ENCODE results near the gene CCDC91. TPM values are rescaled to one million over a fixed set of nuclear protein-coding genes. Genes with fewer than 3 reads are reported as not detected.

Gene CCDC91
- total and polyA plus RNA-seq, 2 donors (not counting 1 experiment from before 2014, with no cell fraction given): 23.9 to 47.6 TPM

GRCh38 chr12:28578833-28579252 lies 388.6 kb downstream of the CCDC91 start:
- no peak overlapping the region for H3K9ac ChIP-seq (ENCODE audit: insufficient read depth, low read length)
- peak in 1 of 2 donors; percentile 60 for DNase-seq (ENCODE audit: low read depth in 2 of 2)
- TF ChIP-seq EZH2 (IDR thresholded peaks at IDR 0.05; ENCODE audit: low read length, missing control alignments): no peak
- TF ChIP-seq, protein P1, sequence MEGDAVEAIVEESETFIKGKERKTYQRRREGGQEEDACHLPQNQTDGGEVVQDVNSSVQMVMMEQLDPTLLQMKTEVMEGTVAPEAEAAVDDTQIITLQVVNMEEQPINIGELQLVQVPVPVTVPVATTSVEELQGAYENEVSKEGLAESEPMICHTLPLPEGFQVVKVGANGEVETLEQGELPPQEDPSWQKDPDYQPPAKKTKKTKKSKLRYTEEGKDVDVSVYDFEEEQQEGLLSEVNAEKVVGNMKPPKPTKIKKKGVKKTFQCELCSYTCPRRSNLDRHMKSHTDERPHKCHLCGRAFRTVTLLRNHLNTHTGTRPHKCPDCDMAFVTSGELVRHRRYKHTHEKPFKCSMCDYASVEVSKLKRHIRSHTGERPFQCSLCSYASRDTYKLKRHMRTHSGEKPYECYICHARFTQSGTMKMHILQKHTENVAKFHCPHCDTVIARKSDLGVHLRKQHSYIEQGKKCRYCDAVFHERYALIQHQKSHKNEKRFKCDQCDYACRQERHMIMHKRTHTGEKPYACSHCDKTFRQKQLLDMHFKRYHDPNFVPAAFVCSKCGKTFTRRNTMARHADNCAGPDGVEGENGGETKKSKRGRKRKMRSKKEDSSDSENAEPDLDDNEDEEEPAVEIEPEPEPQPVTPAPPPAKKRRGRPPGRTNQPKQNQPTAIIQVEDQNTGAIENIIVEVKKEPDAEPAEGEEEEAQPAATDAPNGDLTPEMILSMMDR (conservative IDR thresholded peaks at IDR 0.05 in 1 of 2, IDR thresholded peaks at IDR 0.05 in 1 of 2; ENCODE audit: low read depth in 1 of 2, low read length in 2 of 2): no peak
- H2AFZ ChIP-seq (ENCODE audit: low read length): no peak overlapping the region
- H3K4me3 ChIP-seq (replicated peaks in 1 of 4; ENCODE audit: control extremely low read depth in 1 of 4, insufficient read depth in 1 of 4, low read depth in 3 of 4, low read length in 4 of 4): no peak overlapping the region
- H3K4me1 ChIP-seq (ENCODE audit: control insufficient read depth, extremely low read depth, insufficient read depth, low read length): no peaks in the 10 kb centered on the region
- H3K27me3 ChIP-seq (ENCODE audit: control insufficient read depth, insufficient read depth, low read length): no peaks in the 10 kb centered on the region
- no peak overlapping the region for H3K27ac ChIP-seq (ENCODE audit: insufficient read depth, low read length)
- no peaks in the 10 kb centered on the region for H3K36me3 ChIP-seq (ENCODE audit: control insufficient read depth, insufficient read depth, low read length)
- no peak overlapping the region for H3K4me2 ChIP-seq (ENCODE audit: extremely low read depth, insufficient read depth, low read length)
- no peaks in the 10 kb centered on the region for H3K79me2 ChIP-seq (ENCODE audit: control insufficient read depth, insufficient read depth, low read length)
- no peaks in the 10 kb centered on the region for H4K20me1 ChIP-seq (ENCODE audit: control insufficient read depth, extremely low read depth, insufficient read depth, low read length)
- H3K9me3 ChIP-seq (ENCODE audit: control insufficient read depth, insufficient read depth, low read depth, low read length): no peaks in the 10 kb centered on the region

DNA sequence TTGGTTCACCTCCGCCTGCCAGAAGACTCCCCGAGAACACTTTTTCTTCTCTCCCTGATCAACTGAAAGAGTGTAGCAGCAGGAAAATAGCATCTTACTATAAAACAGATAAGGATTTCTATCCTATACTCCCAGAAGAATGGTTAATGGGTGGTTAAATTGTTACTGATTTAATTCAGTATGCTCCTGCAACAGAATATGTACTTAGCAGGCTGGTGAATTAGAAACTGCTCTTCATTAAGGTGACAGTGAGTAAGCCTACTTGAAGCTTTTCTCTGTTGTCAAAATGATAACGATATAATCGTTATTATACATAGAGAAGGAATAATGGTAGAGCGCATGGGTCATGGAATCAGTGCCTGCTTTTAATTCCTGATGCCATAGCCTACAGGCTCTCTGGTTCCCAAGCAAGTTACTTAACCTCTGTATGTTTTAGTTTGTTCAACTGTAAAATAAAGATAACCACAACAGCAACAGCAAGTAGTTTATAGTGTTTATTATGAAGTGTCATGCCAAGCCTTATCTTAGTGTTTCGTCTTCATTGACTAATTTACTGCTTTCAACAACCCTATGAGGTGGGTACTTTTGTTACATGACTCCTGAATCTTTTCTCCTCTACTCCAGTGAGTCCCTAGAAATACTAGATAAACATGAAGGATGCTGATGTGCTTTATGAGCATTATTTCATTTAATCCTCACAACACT lies 392.6 kb downstream of the CCDC91 start:
- Histone ChIP-seq H4K20me1 (ENCODE audit: control insufficient read depth, extremely low read depth, insufficient read depth, low read length) (no peaks in the 10 kb centered on the region), H3K27ac (ENCODE audit: insufficient read depth, low read length) (no peak overlapping the region), H3K36me3 (ENCODE audit: control insufficient read depth, insufficient read depth, low read length) (no peaks in the 10 kb centered on the region), H3K9ac (ENCODE audit: insufficient read depth, low read length) (no peak overlapping the region), H3K9me3 (ENCODE audit: control insufficient read depth, insufficient read depth, low read depth, low read length) (no peaks in the 10 kb centered on the region), H3K4me2 (ENCODE audit: extremely low read depth, insufficient read depth, low read length) (no peak overlapping the region), H3K79me2 (ENCODE audit: control insufficient read depth, insufficient read depth, low read length) (no peaks in the 10 kb centered on the region), H2AFZ (ENCODE audit: low read length) (no peak overlapping the region), H3K4me3 (replicated peaks in 1 of 4; ENCODE audit: control extremely low read depth in 1 of 4, insufficient read depth in 1 of 4, low read depth in 3 of 4, low read length in 4 of 4) (no peak overlapping the region), H3K4me1 (ENCODE audit: control insufficient read depth, extremely low read depth, insufficient read depth, low read length) (no peaks in the 10 kb centered on the region), H3K27me3 (ENCODE audit: control insufficient read depth, insufficient read depth, low read length) (no peaks in the 10 kb centered on the region)
- TF ChIP-seq, protein P1 (conservative IDR thresholded peaks at IDR 0.05 in 1 of 2, IDR thresholded peaks at IDR 0.05 in 1 of 2; ENCODE audit: low read depth in 1 of 2, low read length in 2 of 2): no peak
- no peak for TF ChIP-seq EZH2 (IDR thresholded peaks at IDR 0.05; ENCODE audit: low read length, missing control alignments)
- DNase-seq (ENCODE audit: low read depth in 2 of 2): no peak

DNA sequence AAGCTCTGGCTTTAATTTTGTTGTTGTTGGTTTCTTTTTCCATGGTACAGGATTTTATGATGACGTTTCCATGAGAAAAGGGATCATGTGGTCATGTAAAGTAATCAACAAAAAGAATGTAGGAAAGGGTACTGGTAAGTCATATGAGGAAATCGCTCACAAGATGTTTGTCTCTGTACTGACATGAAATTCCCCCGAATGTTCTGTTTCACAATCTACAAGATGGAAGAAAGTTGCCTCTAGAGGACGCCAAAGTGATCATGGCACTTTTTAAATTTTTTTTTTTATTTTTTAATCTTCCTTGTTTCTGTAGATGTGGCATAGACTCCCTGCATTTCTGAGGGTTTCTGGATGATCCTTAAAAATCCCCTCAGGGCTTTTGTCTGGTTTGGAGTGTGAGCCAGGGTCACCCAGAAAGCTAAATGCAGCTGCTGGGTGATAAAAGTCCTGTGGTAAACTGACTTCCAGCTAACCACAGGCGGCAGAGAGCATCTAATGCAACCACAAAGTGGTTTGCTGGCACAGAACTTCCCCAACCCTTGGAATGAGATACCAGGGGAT lies 393.5 kb downstream of the CCDC91 start:
- Histone ChIP-seq H4K20me1 (ENCODE audit: control insufficient read depth, extremely low read depth, insufficient read depth, low read length) (no peaks in the 10 kb centered on the region), H3K4me3 (replicated peaks in 1 of 4; ENCODE audit: control extremely low read depth in 1 of 4, insufficient read depth in 1 of 4, low read depth in 3 of 4, low read length in 4 of 4) (no peak overlapping the region), H3K27ac (ENCODE audit: insufficient read depth, low read length) (no peak overlapping the region), H3K4me2 (ENCODE audit: extremely low read depth, insufficient read depth, low read length) (no peak overlapping the region), H2AFZ (ENCODE audit: low read length) (no peak overlapping the region), H3K9me3 (ENCODE audit: control insufficient read depth, insufficient read depth, low read depth, low read length) (no peaks in the 10 kb centered on the region), H3K36me3 (ENCODE audit: control insufficient read depth, insufficient read depth, low read length) (no peaks in the 10 kb centered on the region), H3K4me1 (ENCODE audit: control insufficient read depth, extremely low read depth, insufficient read depth, low read length) (no peaks in the 10 kb centered on the region), H3K9ac (ENCODE audit: insufficient read depth, low read length) (no peak overlapping the region), H3K79me2 (ENCODE audit: control insufficient read depth, insufficient read depth, low read length) (no peaks in the 10 kb centered on the region), H3K27me3 (ENCODE audit: control insufficient read depth, insufficient read depth, low read length) (no peaks in the 10 kb centered on the region)
- DNase-seq (ENCODE audit: low read depth in 2 of 2): peak; percentile 19 to 88
- TF ChIP-seq EZH2 (IDR thresholded peaks at IDR 0.05; ENCODE audit: low read length, missing control alignments): no peak
- TF ChIP-seq, protein P1 (conservative IDR thresholded peaks at IDR 0.05 in 1 of 2, IDR thresholded peaks at IDR 0.05 in 1 of 2; ENCODE audit: low read depth in 1 of 2, low read length in 2 of 2): peak in 1 of 2 donors; percentile 24

Measured in fibroblast of lung (primary cell).